Colonic mucosa (tissue), 4 donors: ENCODE data around the gene DNAJC21. TPM values are rescaled to one million over a fixed set of nuclear protein-coding genes. Genes with fewer than 3 reads are reported as not detected.

ENCODE experiments used
- DNase-seq: peaks from one replicate; pipeline ENCODE4 v3.0.0-alpha.2; 2020
- H3K27ac ChIP-seq: fragments of 200-600 bp; one replicate; pipeline ENCODE4 v1.8.0; 2021
- H3K27me3 ChIP-seq: fragments of 200-600 bp; one replicate; pipeline ENCODE4 v1.8.0; 2021
- H3K36me3 ChIP-seq: fragments of 200-600 bp; one replicate; pipeline ENCODE4 v1.8.0; 2021
- H3K4me1 ChIP-seq: fragments of 200-600 bp; one replicate; pipeline ENCODE4 v1.8.0; 2021; ENCODE audit warnings: mild to moderate bottlenecking
- H3K4me3 ChIP-seq: fragments of 200-600 bp; one replicate; pipeline ENCODE4 v1.8.0; 2021
- H3K9ac ChIP-seq, 2 donors: one replicate each; pipeline ENCODE4 v1.7.0; 2013; ENCODE audit warnings: control low read depth in 2 of 2, low read depth in 2 of 2, low read length in 2 of 2
- H3K9me3 ChIP-seq: fragments of 200-600 bp; one replicate; pipeline ENCODE4 v1.8.0; 2021
- intact Hi-C: fragments of 100-400 bp; cut with DNase I; formaldehyde crosslinking; loops from one replicate; pipeline ENCODE4 v1.14.1; 2022
- total RNA-seq, 2 donors: library from RNA; stranded (reverse); fragmentation: NEBNext Ultra II Directional in 1 of 2; extraction: Animal tissue kit (Norgen Biotek cat#: 25700) in 1 of 2; gene quantifications; one replicate each; pipeline ENCODE4 v1.2.1, GENCODE V29; 2021
- TF ChIP-seq, protein P1 (sequence below): fragments of 200-600 bp; IDR thresholded peaks from one replicate; pipeline ENCODE4 v1.8.0; 2022; ENCODE audit warnings: antibody characterized with exemption, mild to moderate bottlenecking
- donor health status: healthy.
- donor health status: DM: no; HTN: no; CAD: no.
- donor health status: DM: no; HTN: no; CAD: no.

DNAJC21 gene
- total RNA-seq, 2 donors from 2014 or later: 39.5 to 40.4 TPM

DNA sequence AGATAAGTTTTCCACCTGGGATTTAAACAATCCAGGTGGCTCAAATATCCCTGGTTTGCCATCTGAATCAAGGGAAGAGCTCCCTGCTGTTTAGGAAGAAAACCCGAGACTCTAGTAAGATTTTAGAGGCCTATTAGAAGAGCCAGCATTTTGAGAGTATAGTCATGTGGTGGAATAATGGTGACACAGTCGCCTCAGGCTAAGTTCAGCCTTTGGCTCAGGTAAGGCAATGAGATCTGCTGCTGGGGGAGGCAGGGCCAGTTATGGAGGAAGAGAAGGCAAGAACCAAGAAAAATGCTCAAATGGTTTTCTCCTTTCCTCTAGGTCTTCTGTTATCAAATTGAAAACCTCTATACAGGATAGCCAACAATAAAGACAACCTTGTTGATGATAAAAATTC is 30.3 kb upstream of the DNAJC21 start:
- no peaks in the 10 kb centered on the region for H3K4me1 ChIP-seq
- H3K4me3 ChIP-seq: no peak overlapping the region
- TF ChIP-seq, protein P1, sequence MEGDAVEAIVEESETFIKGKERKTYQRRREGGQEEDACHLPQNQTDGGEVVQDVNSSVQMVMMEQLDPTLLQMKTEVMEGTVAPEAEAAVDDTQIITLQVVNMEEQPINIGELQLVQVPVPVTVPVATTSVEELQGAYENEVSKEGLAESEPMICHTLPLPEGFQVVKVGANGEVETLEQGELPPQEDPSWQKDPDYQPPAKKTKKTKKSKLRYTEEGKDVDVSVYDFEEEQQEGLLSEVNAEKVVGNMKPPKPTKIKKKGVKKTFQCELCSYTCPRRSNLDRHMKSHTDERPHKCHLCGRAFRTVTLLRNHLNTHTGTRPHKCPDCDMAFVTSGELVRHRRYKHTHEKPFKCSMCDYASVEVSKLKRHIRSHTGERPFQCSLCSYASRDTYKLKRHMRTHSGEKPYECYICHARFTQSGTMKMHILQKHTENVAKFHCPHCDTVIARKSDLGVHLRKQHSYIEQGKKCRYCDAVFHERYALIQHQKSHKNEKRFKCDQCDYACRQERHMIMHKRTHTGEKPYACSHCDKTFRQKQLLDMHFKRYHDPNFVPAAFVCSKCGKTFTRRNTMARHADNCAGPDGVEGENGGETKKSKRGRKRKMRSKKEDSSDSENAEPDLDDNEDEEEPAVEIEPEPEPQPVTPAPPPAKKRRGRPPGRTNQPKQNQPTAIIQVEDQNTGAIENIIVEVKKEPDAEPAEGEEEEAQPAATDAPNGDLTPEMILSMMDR: no peak
- H3K27ac ChIP-seq: no peak overlapping the region
- H3K27me3 ChIP-seq: no peaks in the 10 kb centered on the region
- no peaks in the 10 kb centered on the region for H3K36me3 ChIP-seq
- no peak overlapping the region for H3K9ac ChIP-seq
- no peaks in the 10 kb centered on the region for H3K9me3 ChIP-seq
- intact Hi-C loops: loop anchor here (2.0 kb wide), 2 partner anchors 376 to 412 kb away; no protein-coding TSS in a partner anchor
- no peak for DNase-seq

GRCh38 chr5:34900652-34901051 is 28.7 kb upstream of the DNAJC21 start:
- no peak overlapping the region for H3K9ac ChIP-seq
- no peak overlapping the region for H3K4me3 ChIP-seq
- H3K27me3 ChIP-seq: no peaks in the 10 kb centered on the region
- no peaks in the 10 kb centered on the region for H3K36me3 ChIP-seq
- intact Hi-C loops: no loop called here
- no peaks in the 10 kb centered on the region for H3K9me3 ChIP-seq
- H3K4me1 ChIP-seq: no peaks in the 10 kb centered on the region
- TF ChIP-seq, protein P1: no peak
- no peak overlapping the region for H3K27ac ChIP-seq
- DNase-seq: no peak

GRCh38 chr5:34903260-34903659 is 26.1 kb upstream of the DNAJC21 start:
- intact Hi-C loops: no loop called here
- H3K4me3 ChIP-seq: no peak overlapping the region
- H3K27me3 ChIP-seq: no peaks in the 10 kb centered on the region
- TF ChIP-seq, protein P1: no peak
- no peaks in the 10 kb centered on the region for H3K9me3 ChIP-seq
- H3K27ac ChIP-seq: no peak overlapping the region
- H3K9ac ChIP-seq: no peak overlapping the region
- no peak for DNase-seq
- no peaks in the 10 kb centered on the region for H3K36me3 ChIP-seq
- no peaks in the 10 kb centered on the region for H3K4me1 ChIP-seq

- H3K4me3 ChIP-seq: no peak overlapping the region
- no peak overlapping the region for H3K9ac ChIP-seq
- no peaks in the 10 kb centered on the region for H3K27me3 ChIP-seq
- no peaks in the 10 kb centered on the region for H3K4me1 ChIP-seq
- DNase-seq: no peak
- TF ChIP-seq, protein P1: no peak
- intact Hi-C loops: no loop called here
- no peaks in the 10 kb centered on the region for H3K36me3 ChIP-seq
- no peaks in the 10 kb centered on the region for H3K9me3 ChIP-seq
- H3K27ac ChIP-seq: no peak overlapping the region
These were observed 23.8 kb upstream of the DNAJC21 start for GRCh38 chr5:34905564-34905963.

- H3K36me3 ChIP-seq: no peaks in the 10 kb centered on the region
- H3K27ac ChIP-seq: no peak overlapping the region
- no peaks in the 10 kb centered on the region for H3K9me3 ChIP-seq
- peaks cover 20% of the 10 kb centered on the region for H3K4me1 ChIP-seq
- H3K27me3 ChIP-seq: no peaks in the 10 kb centered on the region
- intact Hi-C loops: no loop called here
- no peak overlapping the region for H3K9ac ChIP-seq
- no peak for DNase-seq
- H3K4me3 ChIP-seq: no peak overlapping the region
- TF ChIP-seq, protein P1: no peak
These were observed 16.3 kb upstream of the DNAJC21 start for GRCh38 chr5:34913072-34913471.
